ENCODE data around the gene SPEM3. TPM values are rescaled to one million over a fixed set of nuclear protein-coding genes. Genes with fewer than 3 reads are reported as not detected.
A peak's percentile ranks its signal among the peaks of the same experiment; 100 is the strongest.

Gene SPEM3
- polyA plus RNA-seq, 2 of the 4 experiments (the other 2 are of a cell fraction), result not detected

DNA sequence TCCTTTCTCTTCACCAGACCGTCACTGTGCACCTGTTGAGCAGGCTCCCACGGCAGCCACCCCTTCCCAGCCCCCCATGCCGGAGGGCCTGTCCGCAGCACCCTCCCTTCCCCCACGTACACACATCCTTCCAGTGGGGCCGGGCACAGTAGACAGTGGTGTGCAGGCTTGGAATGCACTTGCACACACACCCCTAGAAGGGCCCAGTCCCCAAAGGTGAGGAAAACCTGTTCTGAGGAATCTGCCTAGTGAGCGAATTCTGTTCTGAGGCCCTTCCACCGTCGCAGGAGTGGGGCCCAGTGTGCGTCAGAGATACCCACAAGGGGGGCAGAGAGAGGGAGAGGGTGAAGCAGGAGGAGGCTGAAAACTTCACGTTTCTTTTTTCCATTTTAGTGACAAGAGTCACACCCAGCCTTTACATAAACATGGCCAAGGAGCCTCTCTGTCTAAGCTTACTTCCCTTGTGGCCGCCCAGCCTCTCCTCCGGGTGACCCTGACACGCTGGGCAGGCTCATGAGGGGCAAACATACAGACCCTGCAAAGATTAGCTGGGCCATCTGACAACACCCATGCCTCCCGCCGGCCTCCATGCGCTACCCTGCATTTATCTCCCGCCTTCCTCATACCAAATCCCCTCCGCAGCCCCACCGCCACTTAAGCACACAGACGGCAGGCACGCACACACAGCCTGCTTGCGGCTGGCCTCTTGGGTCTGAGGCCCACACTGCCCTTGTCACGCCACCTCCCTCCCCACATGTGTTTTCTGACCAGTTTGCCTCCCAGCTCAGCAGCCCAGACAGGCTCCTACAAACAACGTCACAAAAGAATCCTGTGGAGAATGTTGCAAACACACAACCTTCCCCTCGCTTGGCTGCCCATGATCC is 49.0 kb downstream of the SPEM3 start:
- Histone ChIP-seq H3K27ac (peak overlapping the region in 1 of 2 experiments; percentile 100; a peak in 3 of 6 replicates), H3K4me3 (peak overlapping the region; percentile 82; the same call in 1 of the 3 replicates), H3K9me3 (no peaks in the 10 kb centered on the region), H3K4me2 (peak overlapping the region; percentile 97), H3K4me1 (peaks cover 36% of the 10 kb centered on the region)
- DNase-seq (ENCODE audit: low read depth in 1 of 2, low spot score in 1 of 2) (peak in 1 of 2 experiments; percentile 24), ATAC-seq (0 out of 6 replicates have a peak, but pooled peaks of 1 of the 2 experiments have one; percentile 3), FAIRE-seq (no peak)
- TF ChIP-seq, protein P1, sequence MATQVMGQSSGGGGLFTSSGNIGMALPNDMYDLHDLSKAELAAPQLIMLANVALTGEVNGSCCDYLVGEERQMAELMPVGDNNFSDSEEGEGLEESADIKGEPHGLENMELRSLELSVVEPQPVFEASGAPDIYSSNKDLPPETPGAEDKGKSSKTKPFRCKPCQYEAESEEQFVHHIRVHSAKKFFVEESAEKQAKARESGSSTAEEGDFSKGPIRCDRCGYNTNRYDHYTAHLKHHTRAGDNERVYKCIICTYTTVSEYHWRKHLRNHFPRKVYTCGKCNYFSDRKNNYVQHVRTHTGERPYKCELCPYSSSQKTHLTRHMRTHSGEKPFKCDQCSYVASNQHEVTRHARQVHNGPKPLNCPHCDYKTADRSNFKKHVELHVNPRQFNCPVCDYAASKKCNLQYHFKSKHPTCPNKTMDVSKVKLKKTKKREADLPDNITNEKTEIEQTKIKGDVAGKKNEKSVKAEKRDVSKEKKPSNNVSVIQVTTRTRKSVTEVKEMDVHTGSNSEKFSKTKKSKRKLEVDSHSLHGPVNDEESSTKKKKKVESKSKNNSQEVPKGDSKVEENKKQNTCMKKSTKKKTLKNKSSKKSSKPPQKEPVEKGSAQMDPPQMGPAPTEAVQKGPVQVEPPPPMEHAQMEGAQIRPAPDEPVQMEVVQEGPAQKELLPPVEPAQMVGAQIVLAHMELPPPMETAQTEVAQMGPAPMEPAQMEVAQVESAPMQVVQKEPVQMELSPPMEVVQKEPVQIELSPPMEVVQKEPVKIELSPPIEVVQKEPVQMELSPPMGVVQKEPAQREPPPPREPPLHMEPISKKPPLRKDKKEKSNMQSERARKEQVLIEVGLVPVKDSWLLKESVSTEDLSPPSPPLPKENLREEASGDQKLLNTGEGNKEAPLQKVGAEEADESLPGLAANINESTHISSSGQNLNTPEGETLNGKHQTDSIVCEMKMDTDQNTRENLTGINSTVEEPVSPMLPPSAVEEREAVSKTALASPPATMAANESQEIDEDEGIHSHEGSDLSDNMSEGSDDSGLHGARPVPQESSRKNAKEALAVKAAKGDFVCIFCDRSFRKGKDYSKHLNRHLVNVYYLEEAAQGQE (IDR thresholded peaks at IDR 0.05), result no peak
- peak; percentile 53 for TF ChIP-seq MAFK (IDR thresholded peaks at IDR 0.05; ENCODE audit: partially characterized antibody)
- 85% methylated on average over 26 of the region's 26 CpGs for WGBS (ENCODE audit: missing lambda C conversion rate)
- ChIA-PET CTCF (interaction anchor here (0.6 to 4.5 kb wide), 9 partner anchors 15 to 181 kb away, joined by 3 to 33 read pairs (median 4); partner anchors contain the start of gene SENP3), POLR2A (no interaction called here)

GRCh38 chr17:7478276-7479212 is 49.9 kb downstream of the SPEM3 start:
- POLR2A ChIA-PET, result interaction anchor here (0.7 to 1.1 kb wide), 3 partner anchors 74 to 122 kb away, joined by 3 to 4 read pairs (median 3); partner anchors contain the start of gene TMEM256
- CTCF ChIA-PET, result interaction anchor here (0.9 to 4.5 kb wide), 10 partner anchors 16 to 125 kb away, joined by 3 to 49 read pairs (median 4); partner anchors contain the start of genes SENP3 and TMEM102
- Histone ChIP-seq H3K4me1 (peaks cover 42% of the 10 kb centered on the region), H3K4me2 (peak overlapping the region; percentile 97), H3K27ac (peak overlapping the region; percentile 94 to 100), H3K9me3 (no peaks in the 10 kb centered on the region), H3K4me3 (peak overlapping the region; percentile 82)
- DNase-seq (ENCODE audit: low read depth in 1 of 2, low spot score in 1 of 2) (peak; percentile 50 to 65), FAIRE-seq (no peak), ATAC-seq (peak; percentile 40 to 48)
- TF ChIP-seq CHD2 (IDR thresholded peaks at IDR 0.05; ENCODE audit: low read length, partially characterized antibody) (peak; percentile 44), EP300 (IDR thresholded peaks at IDR 0.05) (no peak), PBX3 (IDR thresholded peaks at IDR 0.05) (no peak)
- TF ChIP-seq, protein P2, sequence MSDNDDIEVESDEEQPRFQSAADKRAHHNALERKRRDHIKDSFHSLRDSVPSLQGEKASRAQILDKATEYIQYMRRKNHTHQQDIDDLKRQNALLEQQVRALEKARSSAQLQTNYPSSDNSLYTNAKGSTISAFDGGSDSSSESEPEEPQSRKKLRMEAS (IDR thresholded peaks at IDR 0.05), result peak; percentile 20; the same call in 1 of the 2 replicates
- 52% methylated on average over 28 of the region's 40 CpGs for WGBS (ENCODE audit: missing lambda C conversion rate)

- TF ChIP-seq HMGXB4 (CRISPR knock-in tag; IDR thresholded peaks at IDR 0.05; ENCODE audit: borderline replicate concordance), result no peak
- TF ChIP-seq KDM1A (IDR thresholded peaks at IDR 0.05; ENCODE audit: low read depth), result no peak
- TF ChIP-seq PHF8 (IDR thresholded peaks at IDR 0.05; ENCODE audit: borderline replicate concordance, low read depth), result peak; percentile 59; the same call in 1 of the 2 replicates
- TF ChIP-seq POLR2A (IDR thresholded peaks at IDR 0.05; ENCODE audit: low read length), result peak; percentile 56
- TF ChIP-seq, protein P3, sequence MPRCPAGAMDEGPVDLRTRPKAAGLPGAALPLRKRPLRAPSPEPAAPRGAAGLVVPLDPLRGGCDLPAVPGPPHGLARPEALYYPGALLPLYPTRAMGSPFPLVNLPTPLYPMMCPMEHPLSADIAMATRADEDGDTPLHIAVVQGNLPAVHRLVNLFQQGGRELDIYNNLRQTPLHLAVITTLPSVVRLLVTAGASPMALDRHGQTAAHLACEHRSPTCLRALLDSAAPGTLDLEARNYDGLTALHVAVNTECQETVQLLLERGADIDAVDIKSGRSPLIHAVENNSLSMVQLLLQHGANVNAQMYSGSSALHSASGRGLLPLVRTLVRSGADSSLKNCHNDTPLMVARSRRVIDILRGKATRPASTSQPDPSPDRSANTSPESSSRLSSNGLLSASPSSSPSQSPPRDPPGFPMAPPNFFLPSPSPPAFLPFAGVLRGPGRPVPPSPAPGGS (IDR thresholded peaks at IDR 0.05), result peak; percentile 46; the same call in 1 of the 3 replicates
- TF ChIP-seq MYC (IDR thresholded peaks at IDR 0.05; ENCODE audit: borderline replicate concordance, low read length), result peak; percentile 13; the same call in 1 of the 2 replicates
- TF ChIP-seq JUN (IDR thresholded peaks at IDR 0.05), result peak in 1 of 2 experiments; percentile 84; a peak in 4 of 5 replicates
- no peak for TF ChIP-seq E2F6 (IDR thresholded peaks at IDR 0.05; ENCODE audit: borderline replicate concordance, low read depth)
- DNase-seq (ENCODE audit: low read depth in 1 of 2, low spot score in 1 of 2), result peak; percentile 60 to 69
- peak within 1 kb of the TSS; percentile 82 for H3K4me3 ChIP-seq
- ChIA-PET POLR2A (interaction anchor here (0.6 to 1.9 kb wide), 10 partner anchors 13 to 123 kb away, joined by 3 to 11 read pairs (median 4); partner anchors contain the start of gene TMEM256), CTCF (interaction anchor here (0.9 to 4.5 kb wide), 10 partner anchors 9 to 124 kb away, joined by 3 to 49 read pairs (median 3); partner anchors contain the start of genes SENP3 and TMEM102)
- no peaks in the 10 kb centered on the region for H3K9me3 ChIP-seq
- 1% methylated on average over 29 of the region's 92 CpGs for WGBS (ENCODE audit: missing lambda C conversion rate)
- no peak for FAIRE-seq
- peaks cover 42% of the 10 kb centered on the region for H3K4me1 ChIP-seq
- ATAC-seq, result peak; percentile 16 to 36
- peak within 1 kb of the TSS; percentile 94 to 100 for H3K27ac ChIP-seq
- peak within 1 kb of the TSS; percentile 97 for H3K4me2 ChIP-seq
Measured at GRCh38 chr17:7479213-7480088, 50.8 kb downstream of the SPEM3 start, which contains the start of gene ZBTB4. ZBTB4 (minus strand) TSS chr17:7479631; CDS start chr17:7466801, 12,830 bp downstream.

Data from A549 (cell line).